Tongue (tissue), 2 donors: Measurements from ENCODE around the gene AQP5. TPM values are rescaled to one million over a fixed set of nuclear protein-coding genes. Genes with fewer than 3 reads are reported as not detected.

Experiments used
- DNase-seq: peaks from one replicate; pipeline ENCODE4 v3.0.0-alpha.2; 2015
- total RNA-seq: library from RNA; depleted of rRNA; stranded (reverse); fragments of >200 nt; gene quantifications from one replicate; pipeline ENCODE4 v1.2.3, GENCODE V29; 2014

AQP5 gene
- total RNA-seq, 1 donor from 2014 or later, result 10.4 TPM

DNA sequence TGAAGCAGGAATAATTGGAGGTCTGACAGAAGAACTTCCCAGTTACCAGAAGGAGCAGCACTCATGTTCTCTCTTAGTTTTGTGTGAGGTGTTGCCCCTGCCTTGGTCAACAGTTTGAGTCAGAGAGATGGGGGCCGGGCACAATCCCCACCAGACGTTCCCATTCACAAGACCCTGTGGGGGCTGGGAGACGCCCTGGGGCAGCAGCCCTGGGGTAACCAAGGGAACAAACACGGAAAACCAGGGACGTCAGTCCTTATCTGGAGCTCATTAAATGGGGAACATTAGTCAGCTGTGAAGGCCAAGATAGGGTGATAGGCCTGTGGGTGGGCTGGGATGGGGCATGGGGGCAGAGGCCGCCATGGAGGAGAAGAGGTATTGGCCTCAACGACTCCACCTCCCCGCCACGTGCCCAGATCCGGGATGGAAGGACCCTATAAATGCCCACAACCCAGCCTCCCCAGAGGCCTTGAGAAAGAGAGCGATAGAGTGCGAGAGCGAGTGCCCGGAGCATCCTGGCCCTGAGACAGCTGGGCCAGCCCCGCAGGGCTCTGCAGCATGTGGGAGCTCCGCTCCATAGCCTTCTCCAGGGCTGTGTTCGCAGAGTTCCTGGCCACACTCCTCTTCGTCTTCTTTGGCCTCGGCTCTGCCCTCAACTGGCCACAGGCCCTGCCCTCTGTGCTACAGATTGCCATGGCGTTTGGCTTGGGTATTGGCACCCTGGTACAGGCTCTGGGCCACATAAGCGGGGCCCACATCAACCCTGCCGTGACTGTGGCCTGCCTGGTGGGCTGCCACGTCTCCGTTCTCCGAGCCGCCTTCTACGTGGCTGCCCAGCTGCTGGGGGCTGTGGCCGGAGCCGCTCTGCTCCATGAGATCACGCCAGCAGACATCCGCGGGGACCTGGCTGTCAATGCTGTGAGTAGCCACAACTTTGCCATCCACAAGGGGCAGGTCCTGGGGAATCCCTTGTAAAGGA is 11.1 kb upstream of the AQP5 start, which contains the start of gene AQP2:
TSS of gene AQP2 (plus strand) at position 465 of the 979 bp plus-strand sequence. CDS start at position 559, 94 bp downstream.
- DNase-seq, result no peak

DNA sequence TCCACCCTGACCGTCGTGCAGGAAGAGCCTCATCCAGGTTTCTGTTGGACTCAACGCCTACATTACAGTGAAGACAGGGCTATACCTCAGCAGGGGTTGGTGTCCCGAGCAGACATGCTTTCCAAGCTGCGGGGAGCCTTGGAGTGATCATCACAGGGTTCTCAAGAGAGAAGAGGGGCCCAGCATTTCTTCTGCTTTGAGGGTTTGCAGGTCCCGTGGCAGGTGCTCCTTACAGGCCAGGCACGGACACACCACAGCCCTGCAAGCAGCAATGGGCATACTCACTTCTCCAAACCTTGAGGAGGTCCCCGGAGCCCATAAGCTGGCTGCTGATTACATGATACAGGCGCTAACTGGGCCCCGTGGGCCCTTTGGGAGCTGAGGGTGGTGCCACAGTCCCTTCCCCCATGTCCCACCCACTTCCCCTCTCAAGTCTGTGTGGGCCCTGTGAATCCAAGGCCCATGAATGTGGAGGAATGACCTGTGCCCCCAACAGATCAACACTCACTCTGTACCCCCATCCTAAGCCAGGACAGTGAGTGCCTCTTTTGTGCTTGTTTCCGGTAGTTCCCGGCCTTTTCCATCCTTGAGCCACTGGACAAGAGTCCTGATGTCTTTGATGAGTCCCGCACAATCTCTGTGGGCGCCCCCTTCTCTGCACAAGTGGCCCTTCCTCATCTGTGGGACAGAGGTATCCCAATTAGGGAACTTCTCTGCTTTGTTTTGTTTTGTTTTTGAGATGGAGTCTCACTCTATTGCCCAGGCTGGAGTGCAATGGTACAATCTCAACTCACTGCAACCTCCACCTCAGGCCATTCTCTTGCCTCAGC is 10.0 kb upstream of the AQP5 start:
- no peak for DNase-seq

DNA sequence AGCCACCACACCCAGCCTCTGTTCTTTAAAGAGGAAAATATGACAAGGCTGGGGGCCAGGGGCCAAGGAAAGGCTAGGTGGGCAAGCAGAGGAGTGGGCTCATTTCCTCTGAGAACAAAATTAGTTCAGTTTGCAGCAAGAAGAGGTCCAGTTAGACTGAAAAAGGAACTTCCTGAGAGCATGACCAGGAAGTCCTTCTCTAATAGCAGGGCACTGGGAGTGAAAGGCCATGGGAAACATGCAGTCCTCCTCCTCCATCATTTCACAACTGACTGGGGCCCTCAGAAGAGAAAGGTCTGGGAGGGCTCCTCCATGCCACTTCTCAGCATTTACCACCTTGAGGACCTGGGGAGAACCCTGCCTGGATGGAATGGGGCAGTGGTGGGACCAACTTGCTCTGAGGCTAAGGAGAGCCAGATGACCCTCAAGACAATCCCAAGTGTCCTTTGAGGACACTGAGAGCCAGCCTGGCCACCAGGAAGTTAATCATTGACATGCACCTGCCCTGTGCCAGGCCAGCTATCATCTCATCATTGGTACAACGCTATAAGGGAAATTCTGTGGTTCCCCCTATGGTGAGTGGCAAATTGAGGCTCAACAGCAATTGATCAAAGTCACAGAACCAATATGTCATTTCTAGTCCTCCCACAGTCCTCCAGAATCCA is 9.1 kb upstream of the AQP5 start:
- no peak for DNase-seq

DNA sequence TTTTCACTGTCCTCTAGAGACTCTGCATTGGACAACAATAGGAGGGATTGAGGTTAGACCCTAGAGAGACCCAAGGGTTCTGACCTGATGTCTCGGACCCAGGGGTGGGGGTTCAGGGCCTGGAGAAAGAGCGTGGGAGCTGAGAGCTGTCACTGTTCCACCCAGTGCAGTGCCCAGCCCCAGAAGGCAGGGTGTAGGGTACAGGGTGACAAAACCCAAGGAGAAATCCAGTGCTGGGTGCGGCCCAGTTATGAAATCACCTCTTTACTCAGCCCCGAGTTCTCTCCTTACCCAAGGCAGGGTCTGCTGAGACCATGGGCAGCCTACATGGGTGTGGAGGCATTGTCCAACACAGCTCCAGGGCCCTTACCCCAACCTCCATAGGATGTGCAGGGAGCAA is 8.5 kb upstream of the AQP5 start:
- DNase-seq, result no peak

DNA sequence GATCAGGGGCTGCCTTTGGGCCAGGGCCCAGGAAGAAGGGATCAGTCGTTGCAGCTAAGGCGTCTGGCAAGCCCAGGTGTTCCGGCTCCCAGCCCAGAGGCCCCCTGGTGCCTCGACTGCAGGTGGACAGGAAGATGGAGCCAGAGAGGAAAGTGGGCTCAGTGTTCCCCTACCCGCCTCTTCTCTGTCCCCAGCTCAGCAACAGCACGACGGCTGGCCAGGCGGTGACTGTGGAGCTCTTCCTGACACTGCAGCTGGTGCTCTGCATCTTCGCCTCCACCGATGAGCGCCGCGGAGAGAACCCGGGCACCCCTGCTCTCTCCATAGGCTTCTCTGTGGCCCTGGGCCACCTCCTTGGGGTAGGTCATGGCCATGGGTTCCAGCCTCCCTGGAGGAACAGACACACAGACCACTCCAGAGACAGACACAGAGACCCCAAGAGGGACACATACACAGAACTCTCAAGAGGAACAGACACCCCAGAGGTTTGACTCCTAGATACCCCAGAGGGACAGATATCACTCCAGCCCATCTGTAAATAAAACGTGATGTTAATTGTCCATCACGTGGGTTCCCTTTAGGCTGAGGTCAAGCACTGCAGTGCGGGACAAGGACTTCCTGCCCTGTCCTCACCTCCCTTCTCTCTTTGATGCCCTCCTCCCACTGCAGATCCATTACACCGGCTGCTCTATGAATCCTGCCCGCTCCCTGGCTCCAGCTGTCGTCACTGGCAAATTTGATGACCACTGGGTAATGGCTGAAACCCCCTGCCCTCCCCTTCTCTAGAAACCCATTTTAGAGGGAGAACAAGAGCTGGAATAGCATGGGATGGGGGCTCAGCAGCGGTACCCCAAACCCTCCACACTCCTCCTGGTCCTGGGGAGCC is 7.5 kb upstream of the AQP5 start:
- no peak for DNase-seq

DNA sequence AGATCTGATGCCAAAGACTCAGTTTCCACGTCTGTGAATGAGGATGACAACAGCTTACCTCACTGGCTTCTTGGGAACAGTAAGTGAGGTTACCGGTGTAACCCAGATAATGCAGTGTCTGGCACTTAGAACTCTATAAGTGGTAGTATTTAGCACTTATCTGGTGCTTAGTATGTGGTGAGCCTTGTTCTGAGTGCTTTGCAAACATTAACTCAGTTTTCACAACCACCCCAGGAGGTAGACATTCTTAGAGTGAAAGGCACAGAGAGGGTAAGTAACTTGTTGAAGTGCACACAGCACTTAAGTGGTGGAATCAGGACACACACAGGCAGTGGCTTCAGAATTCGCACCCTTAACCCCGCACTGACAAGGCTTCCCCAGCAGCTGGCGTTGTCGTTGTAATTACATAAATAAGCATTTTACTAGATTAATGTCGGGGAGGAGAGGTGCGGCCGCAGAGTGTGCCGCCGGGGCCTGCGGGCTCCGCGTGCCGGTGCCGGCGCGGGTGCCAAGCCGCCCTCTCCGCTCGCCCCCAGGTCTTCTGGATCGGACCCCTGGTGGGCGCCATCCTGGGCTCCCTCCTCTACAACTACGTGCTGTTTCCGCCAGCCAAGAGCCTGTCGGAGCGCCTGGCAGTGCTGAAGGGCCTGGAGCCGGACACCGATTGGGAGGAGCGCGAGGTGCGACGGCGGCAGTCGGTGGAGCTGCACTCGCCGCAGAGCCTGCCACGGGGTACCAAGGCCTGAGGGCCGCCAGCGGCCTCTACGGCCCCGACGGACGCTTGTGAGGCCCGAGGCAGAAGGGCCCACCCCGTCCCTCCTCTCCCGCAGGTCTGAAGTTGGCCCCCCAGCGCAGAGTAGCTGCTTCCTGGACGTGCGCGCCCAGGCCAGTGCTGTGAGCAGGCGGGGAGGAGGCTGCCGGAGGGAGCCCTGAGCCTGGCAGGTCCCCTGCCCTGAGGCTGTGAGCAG is 6.5 kb upstream of the AQP5 start:
- DNase-seq, result no peak

DNA sequence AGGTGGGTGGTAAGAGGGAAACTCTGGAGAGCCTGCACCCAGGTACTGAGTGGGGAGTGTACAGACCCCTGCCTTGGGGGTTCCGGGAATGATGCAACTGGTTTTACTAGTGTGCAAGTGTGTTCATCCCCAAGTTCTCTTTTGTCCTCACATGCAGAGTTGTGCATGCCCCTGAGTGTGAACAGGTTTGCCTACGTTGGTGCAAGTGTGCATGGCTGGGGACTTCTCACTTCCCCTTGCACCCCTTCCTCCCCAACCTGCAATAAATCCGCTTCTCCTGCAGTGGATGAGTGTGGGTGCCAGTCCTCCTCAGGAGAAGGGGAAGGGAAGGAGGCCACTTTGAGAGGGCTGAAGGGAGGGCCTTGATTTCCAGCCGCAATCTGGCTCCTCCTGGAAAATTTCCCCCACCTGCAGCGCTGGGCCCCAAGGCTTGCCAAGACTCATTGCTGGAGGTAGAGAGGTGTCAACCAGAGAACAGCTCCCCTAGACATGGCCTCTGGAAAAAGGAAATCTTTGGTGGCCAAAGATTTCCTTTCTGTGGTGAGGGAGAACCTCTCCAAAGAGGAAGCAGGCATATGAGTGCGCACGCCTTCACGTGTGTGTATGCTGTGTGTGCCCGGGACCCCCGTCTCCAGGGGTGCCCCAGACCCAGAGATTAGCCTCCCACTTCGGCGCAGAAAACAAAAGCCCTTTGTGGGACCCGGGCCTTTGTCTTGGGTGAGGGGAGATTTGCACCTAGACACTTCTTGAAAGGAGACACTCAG is 5.6 kb upstream of the AQP5 start:
- no peak for DNase-seq

DNA sequence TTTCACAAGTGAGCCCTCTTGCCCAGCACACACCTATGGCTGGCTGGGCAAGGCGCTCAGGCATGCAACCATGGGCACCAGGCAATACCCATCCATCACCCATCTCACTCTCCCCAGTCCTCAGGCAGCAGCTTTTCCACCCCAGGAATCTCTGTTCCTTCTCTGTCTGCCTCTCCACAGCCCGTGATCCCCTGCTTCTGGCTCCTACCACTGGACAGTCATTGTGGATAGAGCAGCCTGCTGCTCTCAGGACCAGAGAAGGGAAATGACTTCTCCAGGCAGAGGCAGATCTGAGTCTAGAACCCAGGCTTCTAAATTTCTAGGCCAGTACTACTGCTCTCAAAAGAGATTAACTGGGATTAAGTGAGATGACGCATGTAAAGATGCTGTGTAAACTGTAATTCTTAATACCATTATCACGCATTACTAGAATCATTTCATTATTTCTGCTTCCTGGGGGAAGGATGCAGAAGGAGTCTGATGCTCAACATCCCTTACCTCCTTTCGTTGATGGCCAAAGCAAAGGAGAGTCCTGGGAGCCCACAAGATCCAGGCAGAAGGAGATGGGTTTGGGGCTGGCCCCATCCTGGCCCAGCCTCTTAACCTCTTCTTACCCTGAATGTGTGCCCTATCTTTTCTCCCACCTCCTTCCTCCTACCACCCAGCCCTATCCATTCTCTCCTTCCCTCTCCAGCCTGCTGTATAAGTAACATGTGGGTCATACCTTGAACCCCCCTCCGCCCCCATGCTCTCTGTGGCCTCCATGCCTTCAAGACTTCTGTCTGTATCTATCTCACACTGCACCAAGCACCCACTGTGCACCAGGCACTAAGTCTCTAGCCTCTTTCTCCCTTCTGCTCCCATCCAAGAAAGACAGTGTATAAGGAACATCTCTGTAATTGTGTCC is 4.8 kb upstream of the AQP5 start:
- DNase-seq, result no peak

DNA sequence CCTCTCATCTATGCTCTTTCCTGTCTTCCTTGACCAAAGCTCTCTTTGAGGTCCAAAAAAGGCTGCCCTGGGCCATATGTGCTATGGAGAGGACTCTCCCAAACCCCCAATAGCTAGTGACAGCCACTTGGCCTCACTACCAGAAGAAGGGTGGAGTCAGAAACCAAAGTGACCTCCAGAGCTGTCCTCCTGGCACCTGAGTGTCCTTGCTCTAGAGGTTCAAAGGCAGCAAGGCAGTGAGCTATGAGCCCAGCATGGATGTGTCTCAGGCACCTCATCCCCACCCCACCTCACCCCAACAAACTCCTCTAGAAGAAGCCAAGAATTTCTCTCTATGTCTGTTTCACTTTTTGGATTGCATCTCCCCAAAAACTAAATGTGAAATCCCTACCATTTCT is 4.1 kb upstream of the AQP5 start:
- DNase-seq, result no peak

DNA sequence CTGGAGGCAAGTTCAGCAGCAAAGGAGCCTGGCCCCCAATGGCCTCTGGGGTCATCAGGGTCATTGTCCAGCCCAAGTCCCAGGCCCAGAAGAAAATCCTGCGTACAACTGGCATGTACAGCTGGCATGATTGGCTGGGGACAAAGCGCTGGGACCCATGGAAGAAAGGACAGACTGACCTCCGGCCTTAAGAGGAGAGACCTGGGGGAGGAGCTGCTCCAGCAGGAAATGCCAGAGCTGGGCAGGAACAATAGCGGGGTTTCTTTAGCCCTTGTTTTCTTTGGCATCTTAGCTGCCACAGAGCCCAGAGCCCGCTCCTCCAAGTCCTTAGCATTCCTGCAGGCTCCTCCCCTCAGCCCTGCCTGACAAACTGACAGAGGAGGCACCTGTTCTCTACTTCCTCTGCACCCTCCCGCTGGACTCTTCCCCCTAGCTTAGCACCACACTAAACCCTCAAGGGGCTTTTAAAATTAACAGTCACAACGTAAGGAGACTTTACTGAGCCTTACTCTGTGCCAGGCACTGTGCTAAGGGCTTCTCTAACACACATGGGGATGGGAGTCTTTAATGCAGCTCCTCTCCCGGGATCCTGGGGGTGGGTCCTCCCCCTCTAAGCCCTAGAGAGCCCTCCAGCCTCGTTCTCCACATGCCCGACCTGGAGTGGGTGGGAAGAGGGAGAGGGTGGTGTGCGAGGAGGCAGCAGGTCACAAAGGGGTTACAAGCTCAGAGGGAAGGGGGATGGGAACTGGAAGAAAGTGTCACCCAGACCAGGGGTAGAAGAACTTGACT is 1.8 kb upstream of the AQP5 start:
- peak; percentile 48 for DNase-seq

DNA sequence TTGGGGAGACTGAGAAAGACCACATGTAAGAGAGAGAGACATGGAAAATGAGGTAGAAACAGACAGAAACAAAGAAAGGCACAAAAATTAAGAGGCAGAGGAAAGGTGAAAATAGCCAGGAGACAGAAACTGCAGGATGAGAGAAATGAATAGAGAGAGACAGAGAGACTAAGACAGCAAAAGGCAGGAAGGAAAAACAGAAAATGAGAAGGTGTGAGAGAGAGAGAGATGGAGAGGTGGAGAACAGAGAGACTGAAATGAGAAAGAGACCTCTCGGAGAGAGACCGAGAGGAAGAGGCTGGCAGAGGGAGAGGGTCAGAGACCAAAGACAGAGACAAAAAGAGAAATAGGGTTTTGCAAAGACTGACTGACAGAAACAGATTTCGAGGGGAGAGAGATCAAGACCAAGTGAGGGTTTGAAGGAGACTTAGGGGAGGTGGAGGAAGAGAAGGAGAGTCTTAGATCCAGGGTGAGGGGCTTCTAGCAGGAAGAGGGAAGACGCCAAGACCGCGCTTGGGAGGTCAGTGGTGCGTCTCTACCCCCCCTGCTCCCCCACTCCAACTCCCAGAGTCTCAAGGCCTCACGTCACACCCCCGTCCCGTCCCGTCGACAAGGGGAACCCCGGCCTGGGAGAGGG is 1.1 kb upstream of the AQP5 start:
- DNase-seq, result no peak

DNA sequence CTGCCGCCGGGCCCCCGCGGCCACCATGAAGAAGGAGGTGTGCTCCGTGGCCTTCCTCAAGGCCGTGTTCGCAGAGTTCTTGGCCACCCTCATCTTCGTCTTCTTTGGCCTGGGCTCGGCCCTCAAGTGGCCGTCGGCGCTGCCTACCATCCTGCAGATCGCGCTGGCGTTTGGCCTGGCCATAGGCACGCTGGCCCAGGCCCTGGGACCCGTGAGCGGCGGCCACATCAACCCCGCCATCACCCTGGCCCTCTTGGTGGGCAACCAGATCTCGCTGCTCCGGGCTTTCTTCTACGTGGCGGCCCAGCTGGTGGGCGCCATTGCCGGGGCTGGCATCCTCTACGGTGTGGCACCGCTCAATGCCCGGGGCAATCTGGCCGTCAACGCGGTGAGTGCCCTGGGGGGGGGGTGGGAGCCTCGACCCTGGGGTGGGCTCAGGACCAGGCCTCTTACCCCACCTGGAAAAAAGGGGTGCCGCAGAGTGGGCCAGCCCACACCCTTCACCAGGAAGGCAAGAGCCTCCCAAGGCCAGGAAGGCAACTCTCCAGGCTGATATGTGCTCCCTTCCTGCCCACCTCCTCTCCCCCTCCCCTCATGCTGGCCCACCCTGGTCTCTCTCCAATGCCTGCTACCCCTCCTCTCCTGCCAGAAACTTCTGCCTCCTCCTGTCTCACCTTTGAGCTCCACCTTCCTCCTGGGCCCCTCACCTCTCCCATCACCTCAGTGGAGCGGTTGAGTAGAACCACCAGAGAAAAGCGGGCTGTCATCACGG is 507 bp downstream of the AQP5 start:
- DNase-seq, result no peak

DNA sequence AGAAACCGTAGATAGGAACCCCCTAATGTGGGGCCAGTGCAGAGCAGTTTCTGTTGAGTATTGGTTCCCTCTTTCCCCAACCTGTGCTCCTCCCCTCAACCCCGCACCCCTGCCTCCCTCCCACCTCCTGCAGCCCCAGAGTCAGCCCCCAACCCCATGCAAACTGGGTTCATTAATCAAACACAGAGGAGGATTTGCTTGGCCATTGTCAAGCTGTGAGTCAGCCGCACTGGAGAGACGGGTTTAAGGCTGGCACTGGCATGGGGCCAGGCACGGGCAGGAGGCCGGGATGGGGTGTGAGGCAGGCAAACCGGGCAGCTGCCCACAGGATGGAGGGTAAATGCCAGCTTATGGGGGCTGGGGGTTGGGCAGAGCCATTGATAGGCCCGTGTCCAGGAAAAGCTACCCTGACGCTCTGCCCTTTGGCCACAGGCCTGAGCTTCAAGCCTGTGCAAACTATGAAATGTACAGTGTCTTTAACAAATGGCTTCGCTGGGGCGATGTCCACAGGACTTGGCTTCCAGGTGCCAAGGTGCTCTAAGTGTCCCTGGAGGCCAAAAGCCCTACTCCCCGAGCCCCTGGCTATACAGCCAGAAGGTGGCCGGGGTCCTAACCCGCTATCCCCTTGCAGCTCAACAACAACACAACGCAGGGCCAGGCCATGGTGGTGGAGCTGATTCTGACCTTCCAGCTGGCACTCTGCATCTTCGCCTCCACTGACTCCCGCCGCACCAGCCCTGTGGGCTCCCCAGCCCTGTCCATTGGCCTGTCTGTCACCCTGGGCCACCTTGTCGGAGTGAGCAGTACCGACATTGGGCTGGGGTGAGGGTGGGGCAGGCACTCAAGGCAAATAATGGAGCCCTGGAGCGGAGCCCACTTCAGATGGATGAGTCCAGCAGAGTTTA is 1.4 kb downstream of the AQP5 start:
- peak; percentile 77 for DNase-seq

DNA sequence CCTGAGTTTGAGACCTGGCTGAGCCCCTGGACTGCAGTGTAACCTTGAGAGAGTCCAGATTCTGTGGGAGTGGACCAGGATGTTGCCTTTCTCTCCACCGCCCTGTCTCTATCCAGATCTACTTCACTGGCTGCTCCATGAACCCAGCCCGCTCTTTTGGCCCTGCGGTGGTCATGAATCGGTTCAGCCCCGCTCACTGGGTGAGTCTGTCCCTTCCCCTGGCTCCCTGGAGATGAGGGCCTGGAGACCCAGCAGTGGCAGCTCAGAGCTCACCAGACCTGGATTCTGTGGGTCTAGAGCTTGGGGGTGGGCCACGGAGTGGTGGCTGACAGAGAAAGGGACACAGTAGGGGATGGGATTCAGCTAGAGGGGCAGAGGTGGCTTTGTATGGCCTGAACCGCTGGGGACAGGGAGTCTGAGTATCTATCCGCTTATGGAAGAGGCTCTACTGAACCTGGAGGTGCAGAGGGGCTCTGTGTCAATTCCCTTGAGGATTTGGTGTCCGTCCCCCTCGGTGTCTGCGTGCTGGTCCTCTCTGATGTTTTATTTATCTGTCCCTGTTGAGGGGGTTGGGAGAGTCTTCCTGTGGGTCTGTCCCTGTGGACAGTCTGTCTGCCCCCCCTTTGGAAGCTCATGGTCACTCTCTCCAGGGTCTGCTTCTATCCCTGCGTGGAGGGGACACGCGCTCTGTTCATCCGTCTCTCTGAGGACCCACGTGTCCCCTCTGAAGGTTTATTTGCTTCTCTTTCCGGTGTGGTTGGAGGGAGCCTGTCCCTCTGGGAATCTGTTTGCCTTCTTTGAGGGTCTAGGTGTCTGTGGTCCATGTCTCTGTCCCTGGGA is 2.5 kb downstream of the AQP5 start:
- DNase-seq, result no peak
